Caco-2 (cell line): ENCODE measurements around the gene TSHZ2. TPM values are rescaled to one million over a fixed set of nuclear protein-coding genes. Genes with fewer than 3 reads are reported as not detected.
A peak's percentile ranks its signal among the peaks of the same experiment; 100 is the strongest.

Source experiments
- BruUV-seq: library from RNA; stranded (reverse); fragments of 400-500 nt; replicated peaks from 2 replicates; lab custom pipeline; 2021; lab: Mats Ljungman, UMichigan
- CTCF ChIA-PET: fragments of 300-600 bp; sonication (Branson Sonifier 250); formaldehyde crosslinking; loops from one replicate; lab custom pipeline; 2022; ENCODE audit warnings: antibody characterized with exemption; lab: Charles Lee
- POLR2A ChIA-PET: fragments of 300-600 bp; sonication (Branson Sonifier 250); formaldehyde crosslinking; loops from one replicate; lab custom pipeline; 2022; ENCODE audit warnings: antibody characterized with exemption; lab: Charles Lee
- DNase-seq, 2 experiments: peaks; one replicate each; pipeline versions ENCODE4 v3.0.0 to v3.0.0-alpha.2; 2020 to 2022
- H3K27me3 ChIP-seq: replicated peaks from 2 replicates; pipeline ENCODE4 v1.6.0; 2011; ENCODE audit warnings: low read length; ENCODE audit not compliant: control insufficient read depth, insufficient read depth
- H3K36me3 ChIP-seq: 2 replicates; pipeline ENCODE4 v1.5.1; 2011; ENCODE audit warnings: low read length; ENCODE audit not compliant: control insufficient read depth, insufficient read depth
- H3K4me1 ChIP-seq: fragments of 250-450 bp; sonication (Bioruptor Pico); 2 replicates; pipeline ENCODE4 v1.5.1; 2020; ENCODE audit warnings: mild to moderate bottlenecking
- H3K4me3 ChIP-seq: 2 replicates; pipeline ENCODE4 v1.5.1; 2011; ENCODE audit warnings: low read depth, mild to moderate bottlenecking, control low read depth, low read length
- H3K9me3 ChIP-seq: fragments of 250-450 bp; sonication (Bioruptor Pico); 2 replicates; pipeline ENCODE4 v1.5.1; 2020; ENCODE audit warnings: mild to moderate bottlenecking, moderate library complexity
- H3K27ac Mint-ChIP-seq: one replicate; pipeline ENCODE4 v1.8.0; 2022; ENCODE audit warnings: mixed read lengths; ENCODE audit not compliant: unreplicated experiment
- H3K27me3 Mint-ChIP-seq: one replicate; pipeline ENCODE4 v1.8.0; 2022; ENCODE audit warnings: mixed read lengths; ENCODE audit not compliant: insufficient read depth, unreplicated experiment
- H3K36me3 Mint-ChIP-seq: one replicate; pipeline ENCODE4 v1.8.0; 2022; ENCODE audit warnings: mild to moderate bottlenecking, mixed read lengths; ENCODE audit not compliant: insufficient read depth, unreplicated experiment
- H3K4me1 Mint-ChIP-seq: one replicate; pipeline ENCODE4 v1.8.0; 2022; ENCODE audit warnings: low read depth, mixed read lengths; ENCODE audit not compliant: unreplicated experiment
- H3K4me3 Mint-ChIP-seq: one replicate; pipeline ENCODE4 v1.8.0; 2022; ENCODE audit warnings: mild to moderate bottlenecking, moderate library complexity, mixed read lengths; ENCODE audit not compliant: unreplicated experiment
- H3K9me3 Mint-ChIP-seq: one replicate; pipeline ENCODE4 v1.8.0; 2022; ENCODE audit warnings: mixed read lengths; ENCODE audit not compliant: unreplicated experiment
- CTCF ChIP-seq, 2 experiments: fragments of 200-600 bp in 1 of 2; IDR thresholded peaks; 1 replicate in 1 of 2; 2 replicates in 1 of 2; pipeline versions ENCODE4 v1.5.1 to v1.8.0; 2011 to 2022; ENCODE audit warnings: antibody characterized with exemption in 1 of 2, control low read depth in 1 of 2, inconsistent platforms in 1 of 2, low read depth in 1 of 2, low read length in 1 of 2, mild to moderate bottlenecking in 1 of 2, moderate library complexity in 1 of 2; ENCODE audit not compliant: insufficient read depth in 1 of 2, severe bottlenecking in 1 of 2, unreplicated experiment in 1 of 2
- intact Hi-C: fragments of 100-400 bp; cut with micrococcal nuclease; formaldehyde crosslinking; loops from one replicate; pipeline ENCODE4 v1.10.0; 2022; ENCODE audit not compliant: unreplicated experiment
- total RNA-seq: library from RNA; stranded (reverse); gene quantifications from 2 replicates; pipeline ENCODE4 v1.2.3, GENCODE V29; 2022

Gene TSHZ2
- total RNA-seq, 1 experiment from 2014 or later: 0.07 TPM

GRCh38 chr20:53328961-53329360 lies 356.8 kb downstream of the TSHZ2 start:
- Mint-ChIP-seq H3K36me3 (no peaks in the 10 kb centered on the region), H3K27me3 (peaks cover 3% of the 10 kb centered on the region), H3K4me1 (peaks cover 23% of the 10 kb centered on the region), H3K4me3 (no peak overlapping the region), H3K9me3 (no peaks in the 10 kb centered on the region), H3K27ac (no peak overlapping the region)
- no peak for DNase-seq
- BruUV-seq: no TSS peak
- CTCF ChIA-PET: no interaction called here
- Histone ChIP-seq H3K4me1 (peaks cover 10% of the 10 kb centered on the region; the same call in 1 of the 2 replicates), H3K9me3 (no peaks in the 10 kb centered on the region), H3K27me3 (no peaks in the 10 kb centered on the region), H3K4me3 (no peak overlapping the region), H3K36me3 (no peaks in the 10 kb centered on the region)
- POLR2A ChIA-PET: no interaction called here
- intact Hi-C loops: no loop called here
- TF ChIP-seq CTCF (IDR thresholded peaks at IDR 0.05; ENCODE audit: insufficient read depth in 1 of 2, low read depth in 1 of 2, low read length in 1 of 2, severe bottlenecking in 1 of 2, unreplicated experiment in 1 of 2): no peak

GRCh38 chr20:53329781-53330180 lies 357.6 kb downstream of the TSHZ2 start:
- Histone ChIP-seq H3K36me3 (no peaks in the 10 kb centered on the region), H3K4me3 (no peak overlapping the region), H3K9me3 (no peaks in the 10 kb centered on the region), H3K4me1 (peaks cover 10% of the 10 kb centered on the region; the same call in 1 of the 2 replicates), H3K27me3 (no peaks in the 10 kb centered on the region)
- ChIA-PET POLR2A (no interaction called here), CTCF (no interaction called here)
- Mint-ChIP-seq H3K9me3 (no peaks in the 10 kb centered on the region), H3K4me3 (no peak overlapping the region), H3K36me3 (no peaks in the 10 kb centered on the region), H3K27me3 (peaks cover 3% of the 10 kb centered on the region), H3K4me1 (peaks cover 23% of the 10 kb centered on the region), H3K27ac (no peak overlapping the region)
- BruUV-seq: no TSS peak
- no peak for TF ChIP-seq CTCF (IDR thresholded peaks at IDR 0.05; ENCODE audit: insufficient read depth in 1 of 2, low read depth in 1 of 2, low read length in 1 of 2, severe bottlenecking in 1 of 2, unreplicated experiment in 1 of 2)
- DNase-seq: no peak
- intact Hi-C loops: loop anchor here (10.0 kb wide), 1 partner anchor 215 kb away; no protein-coding TSS in a partner anchor

GRCh38 chr20:53330601-53331140 lies 358.5 kb downstream of the TSHZ2 start:
- H3K4me3 Mint-ChIP-seq: no peak overlapping the region

More at GRCh38 chr20:53330601-53331140, 358.5 kb downstream of the TSHZ2 start:
- Histone ChIP-seq H3K4me1 (peaks cover 10% of the 10 kb centered on the region; the same call in 1 of the 2 replicates), H3K9me3 (no peaks in the 10 kb centered on the region), H3K27me3 (no peaks in the 10 kb centered on the region), H3K36me3 (no peaks in the 10 kb centered on the region), H3K4me3 (no peak overlapping the region)
- H3K27ac Mint-ChIP-seq: peak overlapping the region; percentile 66
- BruUV-seq: no TSS peak
- H3K36me3 Mint-ChIP-seq: no peaks in the 10 kb centered on the region
- no peak for DNase-seq
- no peaks in the 10 kb centered on the region for H3K9me3 Mint-ChIP-seq
- peaks cover 23% of the 10 kb centered on the region for H3K4me1 Mint-ChIP-seq
- H3K27me3 Mint-ChIP-seq: peaks cover 3% of the 10 kb centered on the region
- intact Hi-C loops: loop anchor here (10.0 kb wide), 1 partner anchor 214 kb away; no protein-coding TSS in a partner anchor
- TF ChIP-seq CTCF (IDR thresholded peaks at IDR 0.05; ENCODE audit: insufficient read depth in 1 of 2, low read depth in 1 of 2, low read length in 1 of 2, severe bottlenecking in 1 of 2, unreplicated experiment in 1 of 2): no peak
- CTCF ChIA-PET: interaction anchor here (0.8 to 1.3 kb wide), 2 partner anchors 13 to 217 kb away, joined by 3 to 4 read pairs; no protein-coding TSS in a partner anchor
- POLR2A ChIA-PET: no interaction called here
